ENCODE results near the gene GPR157.
"Not testable (repeated sequence)": the region's sequence is repeated elsewhere in the genome, so short reads cannot be mapped to it uniquely, and the experiment has no call there.

GPR157 gene

DNA sequence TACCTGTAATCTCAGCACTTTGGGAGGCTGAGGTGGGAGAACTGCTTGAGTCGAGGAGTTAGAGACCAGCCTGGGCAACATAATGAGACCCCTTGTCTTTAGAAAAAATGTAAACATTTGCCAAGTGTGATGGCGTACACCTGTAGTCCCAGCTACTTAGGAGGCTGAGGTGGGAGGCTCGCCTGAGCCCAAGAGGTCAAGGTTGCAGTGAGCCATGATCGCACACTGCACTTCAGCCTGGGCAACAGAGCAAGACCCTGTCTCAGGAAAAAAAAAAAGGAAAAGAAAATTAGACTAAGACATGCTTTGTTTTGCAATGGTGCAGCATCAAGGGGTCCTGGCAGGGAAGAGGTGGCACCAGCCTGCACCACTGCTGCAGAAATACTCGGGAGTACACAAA is 16.8 kb upstream of the GPR157 start:
- no peak for DNase-seq

DNA sequence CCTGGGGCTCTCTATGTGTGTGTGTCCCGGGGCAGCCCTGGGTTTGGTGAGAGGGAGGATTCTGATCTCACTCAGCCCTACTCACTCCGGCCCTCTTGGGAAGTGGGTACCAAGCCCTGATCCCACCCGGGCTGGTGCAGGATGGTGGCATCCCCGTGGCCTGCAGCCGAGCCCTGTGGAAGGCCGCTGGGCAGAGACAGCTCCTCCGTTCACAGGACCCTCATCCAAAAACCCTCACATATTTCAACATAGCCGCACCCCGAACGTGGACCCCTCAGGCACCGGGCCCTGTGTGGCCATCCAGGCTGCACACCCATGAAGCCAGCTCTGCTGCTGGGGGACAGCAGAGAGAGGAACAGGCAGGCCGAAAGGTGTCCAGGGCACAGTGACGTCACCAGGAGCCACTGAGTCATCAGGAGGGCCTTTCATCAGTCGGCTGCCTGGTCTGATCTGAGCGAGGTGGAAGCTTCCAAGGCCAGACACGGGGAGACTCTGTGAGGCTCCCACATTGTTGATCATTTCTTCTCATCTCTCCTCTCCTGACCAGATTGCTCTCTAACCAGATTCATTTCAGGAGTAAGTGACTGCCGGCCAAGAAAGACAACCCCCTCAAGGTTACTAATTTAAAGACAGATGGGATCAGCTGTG is 16.2 kb upstream of the GPR157 start:
- no peak for DNase-seq

DNA sequence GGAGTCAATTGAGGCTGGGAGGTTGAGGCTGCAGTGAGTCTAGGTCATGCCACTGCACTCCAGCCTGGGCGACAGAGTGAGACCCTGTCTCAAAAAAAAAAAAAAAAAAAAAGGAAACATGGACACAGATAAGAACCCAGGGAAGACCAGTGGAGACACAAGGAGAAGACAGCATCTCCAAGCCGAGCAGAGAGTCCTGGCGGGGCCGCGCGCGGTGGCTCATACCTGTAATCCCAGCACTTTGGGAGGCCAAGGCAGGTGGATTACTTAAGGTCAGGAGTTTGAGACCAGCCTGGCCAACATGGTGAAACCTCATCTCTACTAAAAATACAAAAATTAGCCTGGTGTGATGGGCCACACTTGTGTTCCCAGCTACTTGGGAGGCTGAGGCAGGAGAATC is 15.6 kb upstream of the GPR157 start:
- DNase-seq = not testable (repeated sequence)

DNA sequence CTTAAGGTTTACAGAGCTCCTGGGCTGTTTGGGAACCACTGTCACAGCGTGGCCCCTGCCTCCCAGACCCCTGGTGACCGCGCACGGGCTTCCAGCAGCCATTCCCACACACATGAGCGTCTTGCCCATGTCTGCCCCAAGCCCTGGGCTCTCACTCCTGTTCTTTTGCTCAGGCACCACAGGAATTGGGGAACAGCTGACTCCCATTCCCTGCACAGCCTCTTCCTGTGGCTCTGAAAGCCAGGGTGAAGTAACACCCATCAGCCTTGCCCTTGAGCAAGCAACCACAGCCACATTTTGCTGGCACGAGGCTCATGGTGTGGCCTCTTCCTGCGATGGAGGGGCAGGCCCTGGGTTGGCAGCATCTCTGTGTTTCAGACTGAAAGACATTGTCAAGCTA is 14.3 kb upstream of the GPR157 start:
- no peak for DNase-seq

DNA sequence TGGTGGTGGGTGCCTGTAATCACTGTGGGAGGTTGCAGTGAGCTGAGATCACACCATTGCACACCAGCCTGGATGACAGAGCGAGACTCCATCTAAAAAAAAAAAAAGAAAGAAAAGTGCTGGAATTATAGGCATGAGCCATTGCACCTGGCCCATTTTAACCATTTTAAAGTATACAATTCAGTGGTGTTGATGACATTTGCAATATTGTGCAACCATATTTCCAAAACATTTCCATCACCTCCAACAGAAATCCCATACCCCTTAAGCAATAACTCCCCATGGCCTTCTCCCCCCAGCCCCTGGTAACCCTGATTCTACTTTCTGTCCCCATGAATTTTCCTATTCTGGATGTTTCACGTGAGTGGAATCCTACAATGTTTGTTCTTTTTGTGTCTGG is 11.0 kb upstream of the GPR157 start:
- no peak for DNase-seq

DNA sequence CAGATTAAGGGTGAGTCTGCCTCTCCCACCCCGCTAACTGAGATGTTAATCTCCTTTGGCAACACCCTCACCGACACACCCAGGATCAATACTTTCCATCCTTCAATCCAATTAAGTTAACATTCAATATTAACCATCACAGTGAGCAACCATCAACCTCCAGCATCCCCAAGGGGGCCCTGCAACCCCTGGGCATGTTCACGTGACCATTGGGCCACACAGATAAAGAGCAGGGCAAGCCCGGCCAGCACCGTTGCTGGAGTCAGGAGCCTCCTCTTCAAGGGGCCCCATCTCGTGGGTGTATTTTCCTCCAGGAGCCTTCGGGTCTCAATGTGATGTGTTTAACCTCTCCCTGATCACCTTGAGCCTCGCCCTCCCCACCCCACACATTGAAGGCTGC is 8.0 kb upstream of the GPR157 start:
- DNase-seq = no peak

DNA sequence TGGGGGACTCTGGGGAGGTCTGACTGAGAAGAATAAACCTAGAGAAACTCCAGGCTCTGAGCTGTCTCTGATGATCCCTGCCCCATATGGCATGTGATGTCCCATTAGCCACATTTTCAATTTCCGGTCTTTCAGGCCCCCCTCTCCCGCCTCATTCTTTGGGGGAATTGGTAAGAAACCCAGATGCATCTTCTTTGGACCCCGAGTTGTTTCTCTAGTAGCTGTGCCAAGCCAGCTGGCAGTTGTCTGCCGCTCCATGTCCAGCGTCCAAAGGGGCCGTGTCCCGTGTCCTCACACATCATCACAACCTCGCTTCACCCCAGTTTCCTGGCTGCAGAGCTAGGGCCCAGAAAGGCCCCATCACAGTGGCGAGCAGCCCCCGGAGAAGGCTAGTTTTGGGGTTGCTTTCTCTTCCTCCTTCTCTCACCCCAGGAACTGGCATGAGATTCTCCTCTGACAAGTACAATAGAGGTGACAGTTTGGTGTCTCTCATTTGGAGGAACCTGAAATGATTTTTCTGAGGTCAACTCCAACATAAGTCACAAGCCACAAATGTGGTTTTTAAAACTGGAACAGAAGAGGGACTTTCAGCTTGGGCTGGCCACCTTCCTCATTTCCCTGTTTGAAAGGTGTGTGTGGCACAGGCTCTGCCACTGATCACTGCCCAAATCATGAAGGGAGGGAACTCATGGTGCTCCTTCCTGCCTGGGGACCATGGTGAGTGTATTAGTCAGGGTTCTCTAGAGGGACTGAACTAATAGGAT is 6.4 kb upstream of the GPR157 start:
- no peak for DNase-seq

DNA sequence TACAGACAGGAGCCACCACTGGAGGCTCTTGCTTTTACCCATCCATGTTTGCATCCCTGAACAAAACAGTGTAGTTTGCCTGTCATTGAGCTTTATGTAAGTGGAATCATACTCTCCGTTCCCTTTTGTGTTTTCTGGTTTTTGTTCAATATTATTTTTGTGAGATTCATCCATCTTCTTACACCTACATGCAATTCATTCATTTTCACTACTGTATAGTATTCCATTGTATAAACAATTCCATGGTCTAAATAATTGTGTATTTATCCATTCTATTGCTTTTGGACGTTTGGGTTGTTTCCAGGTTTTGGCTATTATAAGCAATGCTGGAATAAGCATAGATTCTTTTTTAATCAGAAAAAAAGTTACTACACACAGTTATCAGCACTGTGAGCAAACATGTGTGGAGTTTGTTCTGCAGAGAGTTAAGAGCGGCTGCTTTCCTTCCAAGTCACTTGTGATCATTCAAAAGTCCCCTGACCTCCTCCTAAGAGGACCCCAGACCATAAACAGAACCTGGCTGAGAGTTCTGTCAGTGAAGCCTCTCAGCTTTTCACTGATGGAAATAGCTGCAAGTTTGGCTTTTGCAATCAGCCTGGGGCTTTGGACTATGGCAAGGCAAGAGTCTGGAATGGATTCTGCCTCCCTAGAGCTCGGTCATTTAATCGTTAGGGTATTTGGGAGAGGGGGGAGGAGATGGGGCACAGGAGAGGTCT is 5.1 kb upstream of the GPR157 start:
- DNase-seq = no peak

DNA sequence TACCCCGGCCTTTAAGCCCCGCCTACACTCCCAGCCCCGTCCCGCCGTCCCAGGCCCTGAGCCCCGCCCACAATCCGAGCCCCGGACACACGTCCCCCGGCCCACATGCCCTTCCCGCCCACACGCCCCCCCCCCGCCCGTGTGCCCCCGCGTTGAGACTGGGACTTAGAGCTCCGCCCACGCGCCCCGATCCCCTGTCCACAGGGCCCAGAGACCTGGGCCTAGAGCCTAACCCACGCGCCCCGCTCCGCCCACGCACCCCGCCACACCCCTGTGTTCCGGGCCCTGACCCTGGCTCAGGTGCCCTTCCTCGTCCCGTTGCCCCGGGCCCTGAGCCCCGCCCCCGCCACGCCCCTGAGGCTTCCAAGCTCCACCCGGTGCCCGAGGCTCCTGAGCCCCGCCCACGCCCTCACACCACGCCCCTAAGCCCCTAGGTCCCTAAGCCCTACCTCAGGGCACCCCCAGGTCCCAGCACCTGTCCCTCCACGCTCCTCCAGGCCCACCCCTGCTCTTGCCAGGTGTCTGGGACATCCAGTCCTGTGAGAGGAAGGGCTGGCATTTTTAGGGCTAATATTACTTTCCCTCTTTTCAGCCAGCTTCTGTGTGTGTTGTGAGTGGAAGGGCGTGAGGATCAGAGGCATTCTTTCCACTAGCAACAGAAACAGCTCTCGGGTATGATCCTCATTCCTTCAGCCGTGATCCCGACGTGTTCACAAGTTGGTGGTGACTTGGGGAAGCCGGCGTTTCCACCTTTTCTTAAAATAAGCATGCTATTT is 552 bp upstream of the GPR157 start:
- no peak for DNase-seq

DNA sequence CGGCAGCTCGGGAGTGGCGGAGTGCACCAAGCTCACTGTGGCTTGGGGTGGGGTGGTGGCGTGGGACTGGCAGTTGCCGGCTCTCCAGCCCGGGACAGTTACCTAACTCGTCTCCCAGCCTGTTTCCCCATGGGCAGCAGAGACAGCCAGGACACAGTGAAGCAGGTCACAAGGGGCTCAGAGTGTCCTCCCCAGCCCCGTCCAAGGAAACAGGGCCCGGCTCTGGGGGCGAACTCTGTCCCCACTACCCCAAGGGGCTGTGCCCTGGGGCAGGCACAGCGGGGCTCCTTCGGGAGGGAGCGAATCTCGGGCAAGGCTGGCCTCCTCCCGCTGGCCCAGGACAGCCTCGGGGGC is 759 bp downstream of the GPR157 start:
- DNase-seq = no peak

DNA sequence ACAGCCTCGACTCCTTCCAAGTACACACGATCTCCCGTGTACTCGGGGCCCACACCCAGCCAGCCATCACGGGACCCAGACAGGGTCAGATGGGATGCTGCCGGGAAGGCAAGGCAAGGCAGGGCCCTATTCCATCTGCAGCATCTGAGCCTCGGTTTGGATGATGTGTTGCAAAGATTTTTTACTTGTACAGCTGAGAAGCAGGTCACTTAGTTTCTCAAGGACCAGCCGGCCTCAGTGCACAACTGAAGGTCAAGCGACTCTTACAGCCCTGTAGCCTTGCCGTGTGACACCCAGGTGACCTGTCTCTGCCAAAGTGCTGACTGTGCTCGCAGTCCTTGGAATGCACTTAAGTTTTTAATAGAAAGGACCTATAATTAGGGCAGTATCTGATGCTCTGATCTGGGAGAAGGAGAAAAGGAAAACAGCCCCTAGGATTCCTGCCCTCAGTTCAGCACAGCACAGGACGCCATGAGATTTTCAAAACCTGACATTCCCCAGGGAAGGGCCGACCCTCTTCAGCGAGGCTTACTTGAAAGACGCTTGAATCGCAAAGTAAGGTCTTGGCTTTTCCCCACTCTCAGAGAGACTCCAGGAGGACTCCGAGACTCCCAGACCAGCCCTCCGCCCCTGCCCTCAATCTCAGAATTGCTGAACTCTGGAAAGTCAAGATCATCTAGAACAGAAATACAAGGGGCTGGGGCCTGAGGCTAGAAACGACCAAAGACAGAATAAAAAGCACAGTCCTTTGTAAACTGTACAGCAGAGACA is 1.3 kb downstream of the GPR157 start:
- DNase-seq = no peak

DNA sequence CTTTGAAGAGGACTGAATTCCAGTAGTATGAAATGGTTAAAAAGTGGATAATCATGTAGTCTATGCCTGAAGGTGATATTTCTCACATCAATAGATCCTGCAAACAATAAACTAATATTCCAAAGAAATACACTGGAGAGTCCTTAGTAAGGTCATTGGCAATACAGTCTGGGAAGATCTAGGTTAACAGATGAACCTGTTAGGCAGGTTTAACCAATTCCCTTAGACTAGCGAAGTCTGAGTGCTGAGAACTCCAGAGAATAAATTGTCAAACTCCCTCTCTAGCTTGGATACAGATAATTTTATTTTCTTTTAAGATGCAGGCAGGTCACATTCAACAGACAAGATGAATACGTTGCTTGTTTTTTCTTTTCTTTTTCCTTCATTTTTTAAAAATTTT is 2.4 kb downstream of the GPR157 start:
- DNase-seq = no peak

DNA sequence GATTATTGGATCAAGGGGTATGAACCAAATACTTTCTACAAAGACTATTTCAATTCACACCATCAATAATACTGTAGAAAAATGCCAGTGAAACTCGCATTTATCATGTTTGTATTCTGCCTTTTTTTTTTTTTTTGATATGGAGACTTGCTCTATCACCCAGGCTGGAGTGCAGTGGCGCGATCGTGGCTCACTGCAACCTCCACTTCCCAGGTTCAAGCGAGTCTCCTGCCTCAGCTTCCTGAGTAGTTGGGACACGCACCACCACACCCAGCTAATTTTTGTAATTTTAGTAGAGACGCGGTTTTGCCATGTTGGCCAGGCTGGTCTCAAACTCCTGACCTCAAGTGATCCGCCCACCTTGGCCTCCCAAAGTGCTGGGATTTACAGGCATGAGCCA is 3.1 kb downstream of the GPR157 start:
- not testable (repeated sequence) for DNase-seq

DNA sequence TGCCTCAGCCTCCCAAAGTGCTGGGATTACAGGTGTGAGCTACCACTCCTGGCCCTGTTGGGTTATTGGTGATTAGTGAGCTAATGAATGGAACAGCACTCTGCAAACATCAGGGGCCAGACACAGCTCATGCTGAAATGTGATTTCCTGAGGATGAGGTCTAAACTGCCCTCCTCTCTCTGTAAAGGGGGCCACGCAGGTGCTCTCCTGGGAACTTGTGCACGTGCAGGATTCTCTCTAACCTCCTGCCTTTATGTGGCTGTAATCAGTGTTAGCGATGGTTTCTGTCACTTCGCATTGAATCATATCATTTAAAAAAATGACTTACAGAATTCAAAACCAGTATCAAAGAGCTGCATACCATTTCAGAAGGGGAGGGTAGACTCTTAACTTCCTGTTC is 3.6 kb downstream of the GPR157 start:
- DNase-seq = no peak

DNA sequence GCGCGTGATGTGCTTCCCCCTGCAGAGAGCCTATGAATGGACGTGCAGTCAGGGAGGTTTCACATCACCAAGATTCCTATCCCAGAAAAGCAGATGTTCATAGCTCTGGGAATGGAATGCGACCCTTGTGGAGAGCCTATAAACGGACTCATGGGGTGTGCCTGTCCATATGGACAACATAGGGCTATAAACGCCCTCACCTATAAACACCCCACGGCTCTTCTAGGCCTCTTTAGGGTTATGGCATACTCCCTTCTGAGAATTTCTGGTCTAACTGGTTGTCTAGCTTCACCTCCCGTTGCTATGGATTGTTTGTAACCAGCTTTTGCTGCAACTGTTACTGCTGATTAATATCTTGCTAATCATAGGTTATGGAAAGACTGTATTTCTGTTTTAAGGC is 4.5 kb downstream of the GPR157 start:
- DNase-seq = not testable (repeated sequence)

DNA sequence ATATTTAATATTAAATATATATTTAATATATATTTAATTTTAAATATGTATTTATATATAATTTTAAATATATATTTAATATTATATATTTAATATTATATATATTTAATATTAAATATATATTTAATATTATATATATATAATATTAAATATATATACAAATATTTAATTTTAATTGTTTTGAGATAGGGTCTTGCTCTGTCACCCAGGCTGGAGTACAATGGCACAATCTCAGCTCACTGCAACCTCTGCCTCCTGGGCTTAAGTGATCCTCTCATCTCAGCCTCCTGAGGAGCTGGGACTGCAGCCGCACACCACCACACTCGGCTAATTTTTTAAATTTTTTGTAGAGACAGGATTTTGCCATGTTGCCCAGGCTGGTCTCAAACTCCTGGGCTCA is 5.2 kb downstream of the GPR157 start:
- not testable (repeated sequence) for DNase-seq

DNA sequence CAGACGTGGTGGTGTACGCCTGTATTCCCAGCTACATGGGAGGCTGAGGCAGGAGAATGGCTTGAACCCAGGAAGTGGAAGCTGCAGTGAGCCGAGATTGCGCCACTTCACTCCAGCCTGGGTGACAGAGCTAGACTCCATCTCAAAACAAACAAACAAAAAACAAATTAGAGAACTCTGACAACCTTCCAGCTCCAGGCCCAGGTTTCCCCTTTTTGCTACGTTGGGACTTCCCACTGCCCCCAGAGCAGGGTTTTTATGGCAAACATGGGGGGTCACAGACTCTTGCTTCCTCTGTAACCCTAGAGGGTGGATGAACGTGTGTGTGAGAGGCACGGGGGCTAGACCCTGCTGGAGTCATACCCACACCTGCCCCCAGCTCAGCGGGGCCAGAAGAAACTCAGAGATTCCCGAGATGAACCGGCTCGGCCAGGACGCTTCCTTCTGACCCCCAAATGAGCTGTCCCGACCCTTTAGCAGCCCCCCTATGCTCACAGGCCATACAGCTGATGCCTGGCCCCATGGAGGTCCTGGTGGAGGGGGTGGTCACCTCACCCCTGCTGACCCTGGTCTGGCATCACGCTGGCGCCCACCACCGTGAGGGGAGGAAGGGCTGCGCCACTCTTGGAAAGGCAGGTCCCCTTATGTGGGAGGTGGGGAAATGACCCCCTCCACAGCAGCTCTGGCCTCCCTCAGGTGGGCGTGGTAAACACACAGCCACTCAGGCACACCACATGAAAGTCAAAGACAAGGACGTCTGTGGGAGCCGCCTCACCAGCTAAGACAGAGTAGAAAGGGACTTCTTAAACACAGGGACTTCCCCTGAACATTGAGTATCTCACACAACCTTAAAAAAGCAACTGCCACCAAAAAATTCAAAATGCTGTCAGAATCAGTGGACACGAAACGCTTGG is 7.1 kb downstream of the GPR157 start:
- no peak for DNase-seq

DNA sequence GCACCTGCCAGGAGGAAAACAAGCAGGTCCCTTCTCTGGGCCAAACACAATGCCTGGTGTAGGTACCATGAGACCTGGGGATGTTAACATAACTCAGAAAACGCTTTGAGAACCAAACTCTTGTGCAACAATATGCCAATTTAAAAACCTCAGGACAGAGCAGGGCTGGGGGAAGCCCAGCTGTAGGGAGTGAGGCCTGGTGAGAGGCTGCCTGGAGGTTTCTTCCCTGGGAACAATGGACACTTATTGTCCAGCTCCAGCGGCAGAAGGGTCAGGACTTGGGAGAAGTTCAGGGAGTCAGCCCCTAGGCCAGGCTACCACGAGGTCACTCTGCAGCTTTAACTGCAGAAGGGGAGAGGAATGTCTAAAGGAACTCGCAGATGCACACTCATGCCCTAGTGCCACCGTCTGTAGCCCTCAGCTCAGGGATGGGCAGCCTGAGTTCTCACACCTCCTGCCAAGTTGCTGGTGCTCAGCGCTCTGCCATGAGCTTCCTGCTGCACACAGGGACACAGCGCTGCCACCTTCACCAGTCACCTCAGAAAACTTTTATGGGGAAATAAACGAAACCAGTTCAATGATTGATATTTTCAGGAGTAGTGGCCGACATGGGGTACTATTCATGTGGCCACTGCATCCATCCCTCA is 8.5 kb downstream of the GPR157 start:
- no peak for DNase-seq

DNA sequence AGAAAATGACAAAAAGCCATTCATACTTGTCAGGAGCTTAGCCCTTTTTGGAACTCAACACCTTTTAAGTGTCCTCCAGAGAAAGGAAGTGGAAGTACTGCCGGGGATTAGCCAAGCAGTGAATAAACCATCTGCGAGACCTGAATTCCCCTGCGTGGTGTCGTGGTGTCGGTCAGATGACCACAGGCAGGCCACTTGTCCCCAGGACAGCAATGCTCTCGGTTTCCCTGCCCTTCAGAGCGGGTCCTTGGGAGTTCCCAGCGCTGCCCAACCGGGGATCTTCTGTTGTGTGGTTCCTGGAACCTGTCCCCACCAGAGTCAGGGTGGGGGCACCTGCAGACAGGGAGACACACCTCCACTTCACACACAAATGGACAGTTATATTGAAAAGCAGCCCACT is 9.2 kb downstream of the GPR157 start:
- DNase-seq = no peak

DNA sequence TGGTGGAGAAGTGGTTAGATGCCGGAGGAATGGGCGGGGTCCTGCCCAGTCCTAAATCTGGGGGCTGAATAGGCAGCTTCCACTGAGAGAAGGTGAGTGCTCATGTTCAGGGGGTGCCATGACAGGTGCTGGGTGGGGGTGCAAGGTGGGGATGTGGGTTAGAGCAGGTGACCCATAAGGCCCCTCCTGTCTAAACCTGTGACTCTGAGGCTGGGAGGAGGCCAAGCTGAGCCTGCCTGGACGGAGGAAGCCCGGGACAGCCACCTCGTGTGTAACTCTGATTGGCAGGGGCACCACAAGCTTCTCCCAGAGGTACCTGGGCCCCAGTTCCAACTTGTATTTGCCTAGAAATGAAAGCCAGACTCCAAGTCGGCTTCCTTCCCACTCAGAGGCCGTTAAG is 10.7 kb downstream of the GPR157 start:
- DNase-seq = no peak

Measured in NCI-H1694 treated with DMSO at 0.1 percent for 48 hours (cell line).